ENCODE results near the gene ANKMY1. TPM values are rescaled to one million over a fixed set of nuclear protein-coding genes. Genes with fewer than 3 reads are reported as not detected.

The ANKMY1 gene
- total and polyA plus RNA-seq, 2 of the 13 experiments (the other 11 are each of a cell fraction or from before 2014, with no cell fraction given) = 11.7 to 18.8 TPM

DNA sequence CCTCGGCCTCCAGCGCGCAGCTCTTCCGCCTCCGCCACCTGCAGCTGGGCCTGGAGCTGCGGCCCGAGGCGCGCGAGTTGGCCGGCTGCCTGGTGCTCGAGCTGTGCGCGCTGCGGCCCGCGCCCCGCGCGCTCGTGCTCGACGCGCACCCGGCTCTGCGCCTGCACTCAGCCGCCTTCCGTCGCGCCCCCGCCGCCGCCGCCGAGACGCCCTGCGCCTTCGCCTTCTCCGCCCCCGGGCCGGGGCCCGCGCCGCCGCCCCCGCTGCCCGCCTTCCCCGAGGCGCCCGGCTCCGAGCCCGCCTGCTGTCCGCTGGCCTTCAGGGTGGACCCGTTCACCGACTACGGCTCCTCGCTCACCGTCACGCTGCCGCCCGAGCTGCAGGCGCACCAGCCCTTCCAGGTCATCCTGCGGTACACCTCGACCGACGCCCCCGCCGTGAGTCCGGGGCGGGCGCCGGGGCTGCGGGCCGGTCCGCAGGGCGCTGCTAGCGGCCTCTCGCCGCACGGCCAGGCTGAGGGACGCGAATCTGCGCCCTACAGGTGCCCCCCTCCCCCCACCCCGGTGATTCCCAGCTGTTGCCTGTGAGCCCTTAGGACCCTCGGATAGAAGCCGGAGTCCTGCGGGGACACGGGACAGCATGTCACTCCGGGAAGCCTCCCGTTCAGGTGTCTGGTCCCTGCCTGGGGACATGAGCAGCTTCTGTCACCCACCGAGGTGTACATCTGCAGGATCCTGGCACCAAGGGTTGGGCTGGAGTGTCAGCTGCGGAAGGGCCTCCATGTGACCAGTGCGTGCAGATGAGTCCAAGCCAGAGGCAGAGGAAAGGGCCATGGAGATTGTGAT is 11.1 kb upstream of the ANKMY1 start (continued):
- TF ChIP-seq, protein P1, sequence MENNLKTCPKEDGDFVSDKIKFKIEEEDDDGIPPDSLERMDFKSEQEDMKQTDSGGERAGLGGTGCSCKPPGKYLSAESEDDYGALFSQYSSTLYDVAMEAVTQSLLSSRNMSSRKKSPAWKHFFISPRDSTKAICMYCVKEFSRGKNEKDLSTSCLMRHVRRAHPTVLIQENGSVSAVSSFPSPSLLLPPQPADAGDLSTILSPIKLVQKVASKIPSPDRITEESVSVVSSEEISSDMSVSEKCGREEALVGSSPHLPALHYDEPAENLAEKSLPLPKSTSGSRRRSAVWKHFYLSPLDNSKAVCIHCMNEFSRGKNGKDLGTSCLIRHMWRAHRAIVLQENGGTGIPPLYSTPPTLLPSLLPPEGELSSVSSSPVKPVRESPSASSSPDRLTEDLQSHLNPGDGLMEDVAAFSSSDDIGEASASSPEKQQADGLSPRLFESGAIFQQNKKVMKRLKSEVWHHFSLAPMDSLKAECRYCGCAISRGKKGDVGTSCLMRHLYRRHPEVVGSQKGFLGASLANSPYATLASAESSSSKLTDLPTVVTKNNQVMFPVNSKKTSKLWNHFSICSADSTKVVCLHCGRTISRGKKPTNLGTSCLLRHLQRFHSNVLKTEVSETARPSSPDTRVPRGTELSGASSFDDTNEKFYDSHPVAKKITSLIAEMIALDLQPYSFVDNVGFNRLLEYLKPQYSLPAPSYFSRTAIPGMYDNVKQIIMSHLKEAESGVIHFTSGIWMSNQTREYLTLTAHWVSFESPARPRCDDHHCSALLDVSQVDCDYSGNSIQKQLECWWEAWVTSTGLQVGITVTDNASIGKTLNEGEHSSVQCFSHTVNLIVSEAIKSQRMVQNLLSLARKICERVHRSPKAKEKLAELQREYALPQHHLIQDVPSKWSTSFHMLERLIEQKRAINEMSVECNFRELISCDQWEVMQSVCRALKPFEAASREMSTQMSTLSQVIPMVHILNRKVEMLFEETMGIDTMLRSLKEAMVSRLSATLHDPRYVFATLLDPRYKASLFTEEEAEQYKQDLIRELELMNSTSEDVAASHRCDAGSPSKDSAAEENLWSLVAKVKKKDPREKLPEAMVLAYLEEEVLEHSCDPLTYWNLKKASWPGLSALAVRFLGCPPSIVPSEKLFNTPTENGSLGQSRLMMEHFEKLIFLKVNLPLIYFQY (CRISPR knock-in tag; IDR thresholded peaks at IDR 0.05; ENCODE audit: borderline replicate concordance) = no peak
- TF ChIP-seq ZNF496 (CRISPR knock-in tag; IDR thresholded peaks at IDR 0.05; ENCODE audit: insufficient replicate concordance) (no peak), ESRRA (CRISPR knock-in tag; IDR thresholded peaks at IDR 0.05; ENCODE audit: low read depth) (no peak), TOE1 (CRISPR knock-in tag; IDR thresholded peaks at IDR 0.05) (no peak), ZNF329 (CRISPR knock-in tag; IDR thresholded peaks at IDR 0.05; ENCODE audit: low read depth) (no peak), ZSCAN12 (CRISPR knock-in tag; IDR thresholded peaks at IDR 0.05) (no peak), ZC3H13 (CRISPR knock-in tag; IDR thresholded peaks at IDR 0.05) (0 out of 2 replicates have a peak, but pooled peaks have one; percentile 66), RFX3 (CRISPR knock-in tag; IDR thresholded peaks at IDR 0.05) (no peak), SRSF9 (IDR thresholded peaks at IDR 0.05; ENCODE audit: borderline replicate concordance, insufficient read depth, low read depth, low read length, poor library complexity, severe bottlenecking) (no peak), HNRNPL (IDR thresholded peaks at IDR 0.05; ENCODE audit: low read depth, low read length) (0 out of 2 replicates have a peak, but pooled peaks have one; percentile 53), ZEB1 (IDR thresholded peaks at IDR 0.05; ENCODE audit: insufficient replicate concordance, low read depth) (no peak), MLLT10 (CRISPR knock-in tag; IDR thresholded peaks at IDR 0.05) (no peak), ZNF615 (CRISPR knock-in tag; IDR thresholded peaks at IDR 0.05; ENCODE audit: borderline replicate concordance) (no peak), HNF4G (IDR thresholded peaks at IDR 0.05; ENCODE audit: borderline replicate concordance, low read depth, low read length) (no peak), HNF4G (CRISPR knock-in tag; IDR thresholded peaks at IDR 0.05; ENCODE audit: borderline replicate concordance, low read depth) (no peak)
- TF ChIP-seq, protein P2, sequence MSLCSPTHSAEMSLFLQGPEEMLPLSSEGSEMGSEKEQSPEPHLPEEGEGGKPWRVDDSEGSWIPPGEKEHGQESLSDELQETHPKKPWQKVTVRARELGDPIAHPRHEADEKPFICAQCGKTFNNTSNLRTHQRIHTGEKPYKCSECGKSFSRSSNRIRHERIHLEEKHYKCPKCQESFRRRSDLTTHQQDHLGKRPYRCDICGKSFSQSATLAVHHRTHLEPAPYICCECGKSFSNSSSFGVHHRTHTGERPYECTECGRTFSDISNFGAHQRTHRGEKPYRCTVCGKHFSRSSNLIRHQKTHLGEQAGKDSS (CRISPR knock-in tag; IDR thresholded peaks at IDR 0.05; ENCODE audit: borderline replicate concordance, low read depth) = 0 out of 2 replicates have a peak, but pooled peaks have one; percentile 70
- TF ChIP-seq, protein P3, sequence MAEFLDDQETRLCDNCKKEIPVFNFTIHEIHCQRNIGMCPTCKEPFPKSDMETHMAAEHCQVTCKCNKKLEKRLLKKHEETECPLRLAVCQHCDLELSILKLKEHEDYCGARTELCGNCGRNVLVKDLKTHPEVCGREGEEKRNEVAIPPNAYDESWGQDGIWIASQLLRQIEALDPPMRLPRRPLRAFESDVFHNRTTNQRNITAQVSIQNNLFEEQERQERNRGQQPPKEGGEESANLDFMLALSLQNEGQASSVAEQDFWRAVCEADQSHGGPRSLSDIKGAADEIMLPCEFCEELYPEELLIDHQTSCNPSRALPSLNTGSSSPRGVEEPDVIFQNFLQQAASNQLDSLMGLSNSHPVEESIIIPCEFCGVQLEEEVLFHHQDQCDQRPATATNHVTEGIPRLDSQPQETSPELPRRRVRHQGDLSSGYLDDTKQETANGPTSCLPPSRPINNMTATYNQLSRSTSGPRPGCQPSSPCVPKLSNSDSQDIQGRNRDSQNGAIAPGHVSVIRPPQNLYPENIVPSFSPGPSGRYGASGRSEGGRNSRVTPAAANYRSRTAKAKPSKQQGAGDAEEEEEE (CRISPR knock-in tag; IDR thresholded peaks at IDR 0.05; ENCODE audit: borderline replicate concordance) = no peak
- TF ChIP-seq, protein P4, sequence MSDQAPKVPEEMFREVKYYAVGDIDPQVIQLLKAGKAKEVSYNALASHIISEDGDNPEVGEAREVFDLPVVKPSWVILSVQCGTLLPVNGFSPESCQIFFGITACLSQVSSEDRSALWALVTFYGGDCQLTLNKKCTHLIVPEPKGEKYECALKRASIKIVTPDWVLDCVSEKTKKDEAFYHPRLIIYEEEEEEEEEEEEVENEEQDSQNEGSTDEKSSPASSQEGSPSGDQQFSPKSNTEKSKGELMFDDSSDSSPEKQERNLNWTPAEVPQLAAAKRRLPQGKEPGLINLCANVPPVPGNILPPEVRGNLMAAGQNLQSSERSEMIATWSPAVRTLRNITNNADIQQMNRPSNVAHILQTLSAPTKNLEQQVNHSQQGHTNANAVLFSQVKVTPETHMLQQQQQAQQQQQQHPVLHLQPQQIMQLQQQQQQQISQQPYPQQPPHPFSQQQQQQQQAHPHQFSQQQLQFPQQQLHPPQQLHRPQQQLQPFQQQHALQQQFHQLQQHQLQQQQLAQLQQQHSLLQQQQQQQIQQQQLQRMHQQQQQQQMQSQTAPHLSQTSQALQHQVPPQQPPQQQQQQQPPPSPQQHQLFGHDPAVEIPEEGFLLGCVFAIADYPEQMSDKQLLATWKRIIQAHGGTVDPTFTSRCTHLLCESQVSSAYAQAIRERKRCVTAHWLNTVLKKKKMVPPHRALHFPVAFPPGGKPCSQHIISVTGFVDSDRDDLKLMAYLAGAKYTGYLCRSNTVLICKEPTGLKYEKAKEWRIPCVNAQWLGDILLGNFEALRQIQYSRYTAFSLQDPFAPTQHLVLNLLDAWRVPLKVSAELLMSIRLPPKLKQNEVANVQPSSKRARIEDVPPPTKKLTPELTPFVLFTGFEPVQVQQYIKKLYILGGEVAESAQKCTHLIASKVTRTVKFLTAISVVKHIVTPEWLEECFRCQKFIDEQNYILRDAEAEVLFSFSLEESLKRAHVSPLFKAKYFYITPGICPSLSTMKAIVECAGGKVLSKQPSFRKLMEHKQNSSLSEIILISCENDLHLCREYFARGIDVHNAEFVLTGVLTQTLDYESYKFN (CRISPR knock-in tag; conservative IDR thresholded peaks at IDR 0.05) = no peak

All from HepG2 (cell line).